Type B pancreatic cell (in vitro differentiated cells): ENCODE results near the gene ECSCR. TPM values are rescaled to one million over a fixed set of nuclear protein-coding genes. Genes with fewer than 3 reads are reported as not detected.

Experiments
- DNase-seq: peaks from one replicate; pipeline ENCODE4 v3.0.0; 2021; ENCODE audit warnings: mixed read lengths; ENCODE audit not compliant: unreplicated experiment; ENCODE audit errors: extremely low spot score
- H3K27ac Mint-ChIP-seq: 2 replicates; pipeline ENCODE4 v1.8.0; 2021; ENCODE audit warnings: mild to moderate bottlenecking, mixed read lengths
- H3K27me3 Mint-ChIP-seq: 2 replicates; pipeline ENCODE4 v1.8.0; 2021; ENCODE audit warnings: mixed read lengths
- H3K36me3 Mint-ChIP-seq: 2 replicates; pipeline ENCODE4 v1.8.0; 2021; ENCODE audit warnings: mixed read lengths
- H3K4me1 Mint-ChIP-seq: one replicate; pipeline ENCODE4 v1.8.0; 2021; ENCODE audit warnings: mixed read lengths; ENCODE audit not compliant: unreplicated experiment
- H3K4me3 Mint-ChIP-seq: 2 replicates; pipeline ENCODE4 v1.8.0; 2021; ENCODE audit warnings: mild to moderate bottlenecking, mixed read lengths
- H3K9me3 Mint-ChIP-seq: 2 replicates; pipeline ENCODE4 v1.8.0; 2021; ENCODE audit warnings: mixed read lengths
- CTCF ChIP-seq: fragments of 200-600 bp; sonication (generic); conservative IDR thresholded peaks from 2 replicates; pipeline ENCODE4 v1.5.0; 2021; ENCODE audit warnings: antibody characterized with exemption, mild to moderate bottlenecking
- total RNA-seq: library from RNA; stranded (reverse); gene quantifications from 2 replicates; pipeline ENCODE4 v1.2.1, GENCODE V29; 2021; ENCODE audit warnings: low replicate concordance

Gene ECSCR
- total RNA-seq, 1 donor from 2014 or later = not detected

DNA sequence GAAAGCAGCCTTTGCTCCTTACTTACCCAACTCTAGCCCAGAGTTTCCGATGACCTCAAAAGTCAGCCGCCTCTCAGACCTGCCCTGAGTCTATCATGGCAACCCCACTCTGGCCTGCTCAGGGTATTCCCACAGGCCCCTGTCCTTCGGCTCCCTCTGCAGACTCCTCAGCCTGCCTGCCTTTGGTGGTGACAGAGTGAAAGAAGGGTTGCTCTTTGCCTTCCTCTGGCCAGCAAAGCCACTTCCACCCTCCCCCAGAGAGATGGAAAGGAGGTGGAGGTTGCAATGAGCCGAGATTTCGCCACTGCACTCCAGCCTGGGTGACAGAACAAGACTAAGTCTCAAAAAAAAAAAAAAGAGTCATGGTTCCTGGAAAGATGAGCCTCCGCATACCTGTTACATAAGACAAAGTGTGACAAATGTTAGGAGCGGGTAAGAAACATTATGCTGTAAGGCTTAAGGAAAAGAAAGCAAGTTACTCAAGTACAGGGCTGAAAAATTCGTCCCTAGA is 5.9 kb upstream of the ECSCR start:
- no peaks in the 10 kb centered on the region for H3K36me3 Mint-ChIP-seq
- H3K9me3 Mint-ChIP-seq = no peaks in the 10 kb centered on the region
- peaks cover 10% of the 10 kb centered on the region for H3K27me3 Mint-ChIP-seq
- H3K4me3 Mint-ChIP-seq = no peak overlapping the region
- H3K27ac Mint-ChIP-seq = no peak overlapping the region
- TF ChIP-seq CTCF = no peak
- H3K4me1 Mint-ChIP-seq = peaks cover 25% of the 10 kb centered on the region
- DNase-seq = no peak

DNA sequence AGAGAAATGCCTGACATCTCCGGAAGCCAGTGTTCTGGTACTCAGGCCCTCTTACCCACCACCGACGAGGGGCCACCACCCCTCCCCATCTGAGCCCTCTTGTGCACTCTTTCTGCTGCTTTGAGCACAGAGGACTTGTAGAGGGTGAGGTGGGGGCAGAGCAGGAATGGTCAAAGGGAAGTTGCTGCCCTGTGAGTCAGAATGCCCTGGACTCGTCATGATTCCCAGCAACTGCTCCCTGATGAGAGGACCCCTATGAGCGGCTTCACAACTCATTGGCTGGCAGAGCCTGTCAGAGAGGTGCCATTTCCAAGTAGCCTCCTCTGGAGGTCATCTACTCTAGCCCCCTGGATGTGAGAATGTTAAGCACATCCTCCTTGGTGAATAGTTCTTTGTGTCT is 845 bp downstream of the ECSCR start:
- H3K9me3 Mint-ChIP-seq = no peaks in the 10 kb centered on the region

GRCh38 chr5:139461176-139461575 is 1.4 kb downstream of the ECSCR start:
- DNase-seq = no peak
- no peaks in the 10 kb centered on the region for H3K27me3 Mint-ChIP-seq
- no peaks in the 10 kb centered on the region for H3K36me3 Mint-ChIP-seq
- peaks cover 10% of the 10 kb centered on the region for H3K4me1 Mint-ChIP-seq
- H3K9me3 Mint-ChIP-seq = no peaks in the 10 kb centered on the region
- no peak overlapping the region for H3K4me3 Mint-ChIP-seq
- no peak for TF ChIP-seq CTCF
- H3K27ac Mint-ChIP-seq = no peak overlapping the region

More for the DNA sequence above, 845 bp downstream of the ECSCR start:
- Mint-ChIP-seq H3K4me1 (peaks cover 10% of the 10 kb centered on the region), H3K27me3 (no peaks in the 10 kb centered on the region), H3K36me3 (no peaks in the 10 kb centered on the region), H3K27ac (no peak overlapping the region), H3K4me3 (no peak overlapping the region)
- DNase-seq = no peak
- no peak for TF ChIP-seq CTCF

DNA sequence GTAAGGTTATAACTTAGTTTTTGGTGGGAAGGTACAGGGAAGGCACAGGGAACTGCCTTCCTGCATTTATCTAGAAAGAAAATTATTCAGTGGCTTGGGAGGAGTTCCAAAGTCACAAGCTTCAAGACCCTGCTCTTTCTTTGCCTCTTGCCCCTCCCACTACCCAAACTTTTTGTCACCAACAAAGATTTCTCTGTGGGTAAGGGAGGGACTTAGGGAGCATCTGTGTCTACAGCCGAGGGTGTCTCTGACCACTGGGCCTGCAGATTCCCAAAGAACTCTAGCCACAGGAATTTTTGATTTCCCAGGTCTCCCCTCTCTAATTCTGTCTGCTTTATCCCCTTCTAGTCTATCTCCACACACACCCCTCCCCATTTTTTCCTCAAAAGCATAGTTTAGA is 2.1 kb downstream of the ECSCR start:
- Mint-ChIP-seq H3K36me3 (no peaks in the 10 kb centered on the region), H3K27me3 (no peaks in the 10 kb centered on the region), H3K4me3 (no peak overlapping the region), H3K9me3 (no peaks in the 10 kb centered on the region), H3K4me1 (peaks cover 10% of the 10 kb centered on the region), H3K27ac (no peak overlapping the region)
- no peak for TF ChIP-seq CTCF
- DNase-seq = no peak

- H3K9me3 Mint-ChIP-seq = no peaks in the 10 kb centered on the region
- DNase-seq = no peak
- H3K27me3 Mint-ChIP-seq = no peaks in the 10 kb centered on the region
- peaks cover 10% of the 10 kb centered on the region for H3K4me1 Mint-ChIP-seq
- TF ChIP-seq CTCF = no peak
- no peak overlapping the region for H3K4me3 Mint-ChIP-seq
- H3K36me3 Mint-ChIP-seq = no peaks in the 10 kb centered on the region
- peak overlapping the region; percentile 74 for H3K27ac Mint-ChIP-seq
These were observed 3.0 kb downstream of the ECSCR start for GRCh38 chr5:139459451-139459934.
